Activated T-helper 2 cell treated with anti-CD3 and anti-CD28 coated beads, Interferon-gamma antibody, Interleukin-2, Interleukin-4, amounts not matched to agents 10 μg/mL and 5 μg/mL and 100 μg/mL, durations not matched to agents 14 hours and 24 hours and 36 hours (primary cell): Measurements from ENCODE around the gene EBI3. TPM values are rescaled to one million over a fixed set of nuclear protein-coding genes. Genes with fewer than 3 reads are reported as not detected.
"Not testable (repeated sequence)": the region's sequence is repeated elsewhere in the genome, so short reads cannot be mapped to it uniquely, and the experiment has no call there.

Experiments
- DNase-seq: peaks from one replicate; pipeline ENCODE4 v3.0.0; 2021; ENCODE audit warnings: low spot score
- H3K27ac Mint-ChIP-seq: one replicate; pipeline ENCODE4 v1.8.0; 2021; ENCODE audit warnings: mixed read lengths
- H3K27me3 Mint-ChIP-seq: one replicate; pipeline ENCODE4 v1.8.0; 2021; ENCODE audit warnings: low read depth, mixed read lengths
- H3K36me3 Mint-ChIP-seq: one replicate; pipeline ENCODE4 v1.8.0; 2021; ENCODE audit warnings: low read depth, mixed read lengths
- H3K4me1 Mint-ChIP-seq: one replicate; pipeline ENCODE4 v1.8.0; 2021; ENCODE audit warnings: low read depth, mixed read lengths
- H3K4me3 Mint-ChIP-seq: one replicate; pipeline ENCODE4 v1.8.0; 2021; ENCODE audit warnings: low read depth, mild to moderate bottlenecking, moderate library complexity, mixed read lengths
- H3K9me3 Mint-ChIP-seq: one replicate; pipeline ENCODE4 v1.8.0; 2021; ENCODE audit warnings: mixed read lengths
- intact Hi-C: fragments of 100-400 bp; cut with micrococcal nuclease; formaldehyde crosslinking; loops from one replicate; pipeline ENCODE4 v1.15.1; 2023
- total RNA-seq: library from RNA; stranded (reverse); gene quantifications from 2 replicates; pipeline ENCODE4 v1.2.3, GENCODE V29; 2022

EBI3 gene
- 47.0 and 55.4 TPM in 2 replicates for total RNA-seq

GRCh38 chr19:4229179-4229931 is at the start of gene EBI3:
TSS of gene EBI3 (plus strand) at chr19:4229523. CDS start at chr19:4229551, 28 bp downstream.
- peaks cover 6% of the 10 kb centered on the region for H3K36me3 Mint-ChIP-seq
- intact Hi-C loops, result loop anchor here (1.0 kb wide), 1 partner anchor 18 kb away; the partner anchor contains the start of gene YJU2
- H3K4me1 Mint-ChIP-seq, result peaks cover 7% of the 10 kb centered on the region
- no peak within 1 kb of the TSS for H3K27ac Mint-ChIP-seq
- H3K4me3 Mint-ChIP-seq, result no peak within 1 kb of the TSS
- no peaks in the 10 kb centered on the region for H3K27me3 Mint-ChIP-seq
- no peak for DNase-seq
- no peaks in the 10 kb centered on the region for H3K9me3 Mint-ChIP-seq

- DNase-seq, result no peak
- Mint-ChIP-seq H3K27me3 (no peaks in the 10 kb centered on the region), H3K27ac (peak overlapping the region; percentile 46), H3K4me1 (peaks cover 14% of the 10 kb centered on the region), H3K4me3 (peak overlapping the region; percentile 58), H3K36me3 (peaks cover 28% of the 10 kb centered on the region), H3K9me3 (no peaks in the 10 kb centered on the region)
- intact Hi-C loops, result loop anchor here (5.0 to 10.0 kb wide), 2 partner anchors 194 to 416 kb away; partner anchors contain the start of genes APBA3, EEF2 and MRPL54
Observed at GRCh38 chr19:4181053-4181508, 48.2 kb upstream of the EBI3 start.

GRCh38 chr19:4182084-4182810 is 47.1 kb upstream of the EBI3 start, which contains the start of the genes ANKRD24 and SIRT6:
TSS of gene ANKRD24 (plus strand) at chr19:4182689. CDS start at chr19:4186426, 3,737 bp downstream.
TSS of gene SIRT6 (minus strand) at chr19:4182563. CDS start at chr19:4182539, 24 bp downstream.
- DNase-seq, result peak; percentile 96
- H3K9me3 Mint-ChIP-seq, result no peaks in the 10 kb centered on the region
- peaks cover 14% of the 10 kb centered on the region for H3K4me1 Mint-ChIP-seq
- H3K4me3 Mint-ChIP-seq, result peak within 1 kb of the TSS; percentile 99
- peak within 1 kb of the TSS; percentile 92 for H3K27ac Mint-ChIP-seq
- no peaks in the 10 kb centered on the region for H3K27me3 Mint-ChIP-seq
- peaks cover 24% of the 10 kb centered on the region for H3K36me3 Mint-ChIP-seq
- intact Hi-C loops, result loop anchor here (1.0 to 10.0 kb wide), 3 partner anchors 175 to 417 kb away; partner anchors contain the start of genes APBA3, EEF2, MRPL54 and PIAS4

DNA sequence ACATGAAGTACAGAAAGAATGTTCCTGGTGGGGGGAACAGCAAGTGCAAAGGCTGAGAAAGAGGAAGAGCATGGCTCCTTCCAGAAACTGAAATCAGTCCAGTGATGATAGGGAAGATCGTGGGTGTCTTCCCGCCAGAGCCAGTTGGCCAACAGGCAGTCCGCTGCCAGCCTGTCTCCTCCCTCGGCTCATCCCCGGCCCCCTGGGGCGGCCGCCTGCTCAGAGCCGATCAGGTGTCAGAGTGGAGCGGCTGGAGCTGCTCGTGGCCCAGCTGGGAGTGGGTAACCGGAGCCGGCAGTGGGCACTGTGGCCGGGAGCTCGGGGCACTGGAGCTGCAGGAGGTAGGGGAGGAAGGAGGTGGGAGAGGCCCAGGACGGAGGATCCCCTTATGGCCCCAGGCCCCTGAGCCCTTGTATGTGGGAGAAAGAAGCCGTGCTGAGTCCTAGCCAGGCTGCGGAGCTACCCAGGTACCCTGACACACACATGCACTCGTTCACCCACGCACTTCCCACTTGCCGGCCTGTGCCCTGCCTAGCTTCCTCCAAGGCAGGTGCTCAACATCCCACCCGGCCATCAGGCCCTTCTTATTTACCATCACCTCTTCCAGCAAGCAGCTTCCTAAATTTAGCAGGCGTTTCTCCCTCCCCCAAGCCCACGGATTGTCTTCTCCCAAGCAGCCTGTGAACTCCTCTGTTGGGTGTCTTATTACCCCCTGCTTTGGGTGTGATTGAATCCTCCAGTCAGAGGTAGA is 45.2 kb upstream of the EBI3 start:
- Mint-ChIP-seq H3K4me1 (peaks cover 14% of the 10 kb centered on the region), H3K36me3 (peaks cover 21% of the 10 kb centered on the region), H3K27ac (no peak overlapping the region), H3K9me3 (no peaks in the 10 kb centered on the region), H3K4me3 (peak overlapping the region; percentile 62), H3K27me3 (no peaks in the 10 kb centered on the region)
- no peak for DNase-seq
- intact Hi-C loops, result loop anchor here (5.0 to 10.0 kb wide), 2 partner anchors 197 to 419 kb away; partner anchors contain the start of genes APBA3, EEF2 and MRPL54

DNA sequence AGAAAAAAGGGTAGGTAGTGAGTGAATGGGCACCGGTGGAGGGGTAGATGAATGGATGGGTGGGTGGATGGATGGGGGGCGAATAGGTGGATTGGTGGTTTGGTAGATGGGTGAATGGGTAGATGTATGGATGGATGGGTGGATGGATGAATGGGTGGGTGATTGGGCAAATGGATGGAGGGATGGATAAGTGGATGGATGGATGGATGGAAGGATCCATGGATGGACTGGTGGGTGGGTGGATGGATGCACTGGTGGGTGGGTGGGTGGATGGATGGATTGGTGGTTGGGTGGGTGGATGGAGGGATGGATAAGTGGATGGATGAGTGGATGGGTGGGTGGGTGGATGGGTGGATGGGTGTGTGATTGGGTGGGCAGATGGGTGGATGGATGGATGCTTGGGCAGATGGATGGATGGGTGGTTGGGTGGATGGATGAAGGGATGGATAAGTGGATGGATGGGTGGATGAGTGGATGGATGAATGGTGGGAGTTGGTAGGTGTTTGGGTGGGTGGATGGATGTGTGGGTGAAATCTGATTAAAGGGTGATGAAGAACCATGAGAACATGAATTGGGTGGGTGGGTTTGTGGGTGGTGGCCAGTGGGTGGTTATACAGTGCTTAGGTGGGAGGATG is 44.5 kb upstream of the EBI3 start:
- Mint-ChIP-seq H3K4me3 (no peak overlapping the region), H3K9me3 (no peaks in the 10 kb centered on the region), H3K27ac (no peak overlapping the region)

GRCh38 chr19:4185413-4186086 is 43.8 kb upstream of the EBI3 start:
- no peak overlapping the region for H3K4me3 Mint-ChIP-seq
- H3K27me3 Mint-ChIP-seq, result no peaks in the 10 kb centered on the region
- intact Hi-C loops, result loop anchor here (10.0 kb wide), 1 partner anchor 421 kb away; the partner anchor contains the start of genes APBA3 and MRPL54

More for the DNA sequence above, 44.5 kb upstream of the EBI3 start:
- H3K36me3 Mint-ChIP-seq, result peaks cover 14% of the 10 kb centered on the region
- peaks cover 11% of the 10 kb centered on the region for H3K4me1 Mint-ChIP-seq
- no peak for DNase-seq
- H3K27me3 Mint-ChIP-seq, result no peaks in the 10 kb centered on the region
- intact Hi-C loops, result loop anchor here (5.0 to 10.0 kb wide), 2 partner anchors 198 to 420 kb away; partner anchors contain the start of genes APBA3, EEF2 and MRPL54

DNA sequence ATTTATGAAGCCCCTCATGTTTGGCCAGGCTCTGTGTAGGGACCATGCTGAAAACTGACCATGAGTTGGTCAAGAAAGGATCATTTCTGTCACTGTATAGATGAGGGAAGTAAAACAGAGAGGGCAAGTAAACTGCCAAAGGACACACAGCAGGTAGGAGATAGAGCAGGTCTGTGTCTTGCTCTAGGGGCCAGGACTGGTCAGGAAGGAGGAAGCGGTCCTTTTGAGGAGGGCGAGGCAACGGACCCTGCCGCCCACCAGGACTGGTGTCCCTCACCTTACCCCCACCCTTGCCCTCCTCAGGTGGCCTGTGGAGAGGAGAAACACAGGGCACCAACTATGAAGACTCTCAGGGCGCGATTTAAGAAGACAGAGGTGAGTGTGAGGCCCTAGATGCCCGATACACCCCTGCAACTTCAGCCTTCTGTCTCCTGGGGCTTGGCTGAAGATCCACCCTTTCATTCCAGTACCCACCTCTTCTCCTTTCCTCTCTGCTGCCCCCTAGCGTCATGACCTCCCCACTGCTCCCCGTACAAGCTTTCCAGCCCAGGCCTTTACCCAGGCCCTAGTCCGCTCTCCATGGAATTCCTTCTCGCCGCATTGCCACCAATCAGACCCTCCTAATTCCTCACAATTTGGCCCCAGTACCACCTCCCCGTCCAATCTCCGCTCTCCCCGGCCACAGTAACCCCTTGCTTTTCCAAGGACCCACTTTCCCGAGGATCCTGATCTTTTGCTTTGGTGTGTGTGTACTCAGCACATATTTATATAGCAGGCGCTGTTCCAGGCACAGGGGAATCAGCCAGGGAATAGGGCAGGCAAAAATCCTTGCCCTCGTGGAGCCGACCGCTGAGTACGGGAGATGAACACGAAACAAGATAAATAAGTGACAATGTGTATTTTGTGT is 43.0 kb upstream of the EBI3 start:
- Mint-ChIP-seq H3K27ac (no peak overlapping the region), H3K36me3 (peaks cover 5% of the 10 kb centered on the region), H3K4me3 (no peak overlapping the region)

More at GRCh38 chr19:4185413-4186086, 43.8 kb upstream of the EBI3 start:
- H3K27ac Mint-ChIP-seq, result no peak overlapping the region
- H3K36me3 Mint-ChIP-seq, result peaks cover 8% of the 10 kb centered on the region
- H3K4me1 Mint-ChIP-seq, result peaks cover 11% of the 10 kb centered on the region
- no peaks in the 10 kb centered on the region for H3K9me3 Mint-ChIP-seq
- no peak for DNase-seq

DNA sequence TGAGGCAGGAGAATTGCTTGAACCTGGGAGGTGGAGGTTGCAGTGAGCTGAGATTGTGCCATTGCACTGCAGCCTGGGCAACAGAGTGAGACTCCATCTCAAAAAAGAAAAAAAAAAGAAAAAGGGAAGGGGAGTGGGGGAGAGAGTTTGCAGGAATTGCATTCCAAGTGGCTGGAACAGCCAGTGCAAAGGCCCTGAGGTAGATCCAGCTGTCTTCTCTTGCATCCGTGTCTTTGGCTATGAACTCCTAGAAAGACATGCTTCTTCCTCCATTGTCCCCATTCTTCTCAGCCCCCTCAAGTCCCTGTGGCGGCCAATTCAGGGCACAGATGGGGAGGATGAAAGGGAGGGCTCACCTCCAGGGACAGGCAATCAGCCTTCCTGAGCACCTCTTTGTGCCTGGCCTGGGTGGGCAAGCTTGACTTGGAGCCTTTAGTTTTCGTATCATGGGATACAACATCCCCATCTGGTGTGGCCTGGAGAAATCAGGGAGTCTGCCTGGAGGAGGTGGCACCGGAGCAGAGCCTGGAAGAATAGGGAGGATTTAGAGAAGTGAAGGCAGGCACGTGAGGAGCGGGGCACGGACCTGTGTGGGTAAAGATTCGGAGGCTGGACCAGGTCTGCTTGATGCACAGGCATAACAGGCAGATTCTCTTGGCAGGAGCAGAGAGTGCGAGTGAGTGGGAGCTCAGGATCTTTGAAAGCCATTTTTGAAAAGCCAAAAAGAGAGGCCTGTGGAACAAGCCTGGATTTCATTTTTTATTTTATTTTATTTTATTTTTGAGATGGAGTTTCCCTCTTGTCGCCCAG is 41.8 kb upstream of the EBI3 start:
- H3K36me3 Mint-ChIP-seq, result no peaks in the 10 kb centered on the region
- no peak overlapping the region for H3K4me3 Mint-ChIP-seq
- no peak for DNase-seq
- H3K4me1 Mint-ChIP-seq, result peaks cover 6% of the 10 kb centered on the region
- no peak overlapping the region for H3K27ac Mint-ChIP-seq
- no peaks in the 10 kb centered on the region for H3K9me3 Mint-ChIP-seq
- intact Hi-C loops, result loop anchor here (10.0 kb wide), 1 partner anchor 423 kb away; the partner anchor contains the start of genes APBA3 and MRPL54
- no peaks in the 10 kb centered on the region for H3K27me3 Mint-ChIP-seq

More for the DNA sequence above, 43.0 kb upstream of the EBI3 start:
- Mint-ChIP-seq H3K4me1 (peaks cover 6% of the 10 kb centered on the region), H3K27me3 (no peaks in the 10 kb centered on the region), H3K9me3 (no peaks in the 10 kb centered on the region)
- intact Hi-C loops, result loop anchor here (10.0 kb wide), 1 partner anchor 422 kb away; the partner anchor contains the start of genes APBA3 and MRPL54
- DNase-seq, result peak; percentile 72

- intact Hi-C loops, result loop anchor here (10.0 kb wide), 1 partner anchor 425 kb away; the partner anchor contains the start of genes APBA3 and MRPL54
- DNase-seq, result no peak
- no peak overlapping the region for H3K4me3 Mint-ChIP-seq
- H3K27ac Mint-ChIP-seq, result no peak overlapping the region
- H3K36me3 Mint-ChIP-seq, result no peaks in the 10 kb centered on the region
- H3K27me3 Mint-ChIP-seq, result peaks cover 5% of the 10 kb centered on the region
- H3K9me3 Mint-ChIP-seq, result no peaks in the 10 kb centered on the region
- no peaks in the 10 kb centered on the region for H3K4me1 Mint-ChIP-seq
Observed at GRCh38 chr19:4189641-4190040, 39.7 kb upstream of the EBI3 start.

GRCh38 chr19:4192537-4192936 is 36.8 kb upstream of the EBI3 start:
- intact Hi-C loops, H3K4me3 Mint-ChIP-seq: not testable (repeated sequence)

More at GRCh38 chr19:4192537-4192936, 36.8 kb upstream of the EBI3 start:
- H3K27me3 Mint-ChIP-seq, result peaks cover 17% of the 10 kb centered on the region
- H3K9me3 Mint-ChIP-seq, H3K36me3 Mint-ChIP-seq, DNase-seq, H3K27ac Mint-ChIP-seq, H3K4me1 Mint-ChIP-seq: not testable (repeated sequence)
